Choroid plexus epithelial cell (primary cell): ENCODE results near the gene THSD7A.
A peak's percentile ranks its signal among the peaks of the same experiment; 100 is the strongest.

ENCODE experiments used
- DNase-seq: peaks from one replicate; pipeline ENCODE4 v3.0.0-alpha.2; 2010; ENCODE audit warnings: low read depth
- H3K4me3 ChIP-seq: 2 replicates; pipeline ENCODE4 v1.5.1; 2011; ENCODE audit warnings: low read depth, mild to moderate bottlenecking, control low read depth, low read length, moderate library complexity
- CTCF ChIP-seq: conservative IDR thresholded peaks from 2 replicates; pipeline ENCODE4 v1.5.1; 2011; ENCODE audit warnings: low read depth, mild to moderate bottlenecking, control low read depth, inconsistent platforms, low read length, moderate library complexity

THSD7A gene

GRCh38 chr7:11732207-11732606 lies 99.8 kb downstream of the THSD7A start:
- DNase-seq, result no peak
- no peak overlapping the region for H3K4me3 ChIP-seq
- no peak for TF ChIP-seq CTCF

DNA sequence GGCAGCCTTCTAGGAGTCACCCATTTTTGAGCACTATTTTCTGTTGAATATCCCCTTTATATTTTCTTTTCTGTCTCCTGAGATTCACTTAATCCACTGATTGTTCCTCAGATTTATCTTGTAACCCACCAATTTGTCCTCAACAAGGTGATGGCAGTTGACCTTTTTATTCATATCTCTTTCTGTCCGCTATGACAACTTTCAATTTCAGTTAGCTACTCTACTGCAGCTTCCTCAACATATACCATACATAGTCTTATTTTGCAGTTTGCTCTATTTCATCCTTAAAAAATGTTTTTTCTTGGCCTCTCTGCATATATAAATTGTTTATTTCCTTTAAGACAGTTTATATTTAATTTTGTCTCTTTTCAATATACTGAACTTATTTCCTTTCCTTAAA lies 101.3 kb downstream of the THSD7A start:
- no peak for DNase-seq
- TF ChIP-seq CTCF, result no peak
- no peak overlapping the region for H3K4me3 ChIP-seq

DNA sequence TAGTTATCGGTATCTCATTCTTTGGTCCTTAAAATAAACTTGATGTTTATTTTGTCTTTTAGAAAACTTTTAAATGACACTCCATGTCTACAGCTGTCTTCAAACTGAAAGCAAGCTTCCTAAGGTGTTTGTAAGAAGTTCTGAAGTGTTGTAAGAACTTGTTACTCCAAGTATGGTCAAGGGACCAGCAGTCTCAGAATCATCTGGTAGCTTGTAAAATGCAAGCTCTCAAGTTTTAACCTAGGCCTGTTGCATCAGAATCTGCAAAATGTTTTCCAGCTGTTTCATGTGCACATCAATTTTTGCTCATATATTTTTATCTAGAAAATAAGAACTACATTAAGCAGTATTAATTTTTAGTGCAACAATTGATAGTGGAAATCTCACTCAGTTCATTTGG lies 104.1 kb downstream of the THSD7A start:
- no peak for TF ChIP-seq CTCF
- DNase-seq, result peak; percentile 55
- H3K4me3 ChIP-seq, result no peak overlapping the region

- no peak overlapping the region for H3K4me3 ChIP-seq
- peak; percentile 63 for DNase-seq
- no peak for TF ChIP-seq CTCF
These were observed 105.2 kb downstream of the THSD7A start for GRCh38 chr7:11726794-11727155.

- DNase-seq, result no peak
- no peak overlapping the region for H3K4me3 ChIP-seq
- no peak for TF ChIP-seq CTCF
These were observed 105.8 kb downstream of the THSD7A start for GRCh38 chr7:11726001-11726793.

DNA sequence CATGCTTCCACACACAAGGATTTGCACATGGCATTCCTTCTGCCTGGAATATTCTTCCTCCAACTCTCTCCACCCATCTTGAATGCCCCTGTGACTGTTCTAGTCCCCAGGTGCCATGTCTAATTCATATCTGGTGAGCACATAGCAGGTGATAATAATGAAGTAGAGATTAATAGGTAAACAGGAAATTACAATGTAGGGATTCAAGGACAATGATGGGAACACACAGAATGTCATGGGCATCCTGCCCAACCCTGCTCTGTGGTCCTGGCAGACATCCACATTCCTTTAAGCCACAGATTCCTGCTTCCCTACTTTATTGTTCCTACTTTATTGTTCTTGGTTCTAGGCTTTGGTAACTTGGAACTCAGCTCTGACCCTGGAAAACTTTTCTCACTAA lies 115.8 kb downstream of the THSD7A start:
- no peak overlapping the region for H3K4me3 ChIP-seq
- peak; percentile 51 for DNase-seq

More for the DNA sequence above, 115.8 kb downstream of the THSD7A start:
- no peak for TF ChIP-seq CTCF
